MG63 (cell line): ENCODE data around the gene EFNA5. TPM values are rescaled to one million over a fixed set of nuclear protein-coding genes. Genes with fewer than 3 reads are reported as not detected.
"Not testable (repeated sequence)": the region's sequence is repeated elsewhere in the genome, so short reads cannot be mapped to it uniquely, and the experiment has no call there.

Experiments used
- DNase-seq: peaks from one replicate; pipeline ENCODE4 v3.0.0-alpha.2; 2020
- H3K27me3 ChIP-seq: fragments of 250-450 bp; sonication (Bioruptor Pico); 2 replicates; pipeline ENCODE4 v1.5.1; 2020; ENCODE audit warnings: mild to moderate bottlenecking, moderate library complexity
- H3K36me3 ChIP-seq: fragments of 250-450 bp; sonication (Bioruptor Pico); 2 replicates; pipeline ENCODE4 v1.5.1; 2020; ENCODE audit warnings: mild to moderate bottlenecking, moderate library complexity
- H3K4me3 ChIP-seq: fragments of 250-450 bp; sonication (Bioruptor Pico); 2 replicates; pipeline ENCODE4 v1.5.1; 2020; ENCODE audit warnings: mild to moderate bottlenecking, moderate library complexity
- H3K9me3 ChIP-seq: fragments of 250-450 bp; sonication (Bioruptor Pico); 2 replicates; pipeline ENCODE4 v1.5.1; 2020; ENCODE audit warnings: mild to moderate bottlenecking, moderate library complexity
- total RNA-seq: library from RNA; depleted of rRNA; stranded (reverse); fragments of >200 nt; shearing (Covaris generic); gene quantifications from 2 replicates; pipeline ENCODE4 v1.2.3, GENCODE V29; 2014; ENCODE audit warnings: low replicate concordance

Gene EFNA5
- total RNA-seq, 1 experiment from 2014 or later = 0.56 TPM

GRCh38 chr5:107464416-107464815, 206.3 kb downstream of the EFNA5 start:
- no peaks in the 10 kb centered on the region for H3K36me3 ChIP-seq
- no peak for DNase-seq
- H3K9me3 ChIP-seq = no peaks in the 10 kb centered on the region
- no peaks in the 10 kb centered on the region for H3K27me3 ChIP-seq
- no peak overlapping the region for H3K4me3 ChIP-seq

GRCh38 chr5:107463731-107464130, 207.0 kb downstream of the EFNA5 start:
- no peak overlapping the region for H3K4me3 ChIP-seq
- no peaks in the 10 kb centered on the region for H3K27me3 ChIP-seq
- no peaks in the 10 kb centered on the region for H3K9me3 ChIP-seq
- no peak for DNase-seq
- H3K36me3 ChIP-seq = no peaks in the 10 kb centered on the region

GRCh38 chr5:107461770-107462169, 209.0 kb downstream of the EFNA5 start:
- DNase-seq = no peak
- H3K9me3 ChIP-seq = no peaks in the 10 kb centered on the region
- H3K36me3 ChIP-seq = no peaks in the 10 kb centered on the region
- no peak overlapping the region for H3K4me3 ChIP-seq
- H3K27me3 ChIP-seq = no peaks in the 10 kb centered on the region

GRCh38 chr5:107460789-107461188, 209.9 kb downstream of the EFNA5 start:
- no peak for DNase-seq
- Histone ChIP-seq H3K9me3 (no peaks in the 10 kb centered on the region), H3K4me3 (no peak overlapping the region), H3K36me3 (no peaks in the 10 kb centered on the region), H3K27me3 (no peaks in the 10 kb centered on the region)

- H3K9me3 ChIP-seq = no peaks in the 10 kb centered on the region
- H3K4me3 ChIP-seq = no peak overlapping the region
- no peaks in the 10 kb centered on the region for H3K27me3 ChIP-seq
- no peak for DNase-seq
- H3K36me3 ChIP-seq = no peaks in the 10 kb centered on the region
Measured at GRCh38 chr5:107459605-107460004, 211.1 kb downstream of the EFNA5 start.

GRCh38 chr5:107458322-107458721, 212.4 kb downstream of the EFNA5 start:
- H3K27me3 ChIP-seq = no peaks in the 10 kb centered on the region
- no peaks in the 10 kb centered on the region for H3K36me3 ChIP-seq
- H3K9me3 ChIP-seq = no peaks in the 10 kb centered on the region
- DNase-seq = no peak
- H3K4me3 ChIP-seq = no peak overlapping the region

GRCh38 chr5:107457881-107458280, 212.9 kb downstream of the EFNA5 start:
- H3K4me3 ChIP-seq = no peak overlapping the region
- no peaks in the 10 kb centered on the region for H3K9me3 ChIP-seq
- H3K27me3 ChIP-seq = no peaks in the 10 kb centered on the region
- DNase-seq = no peak
- no peaks in the 10 kb centered on the region for H3K36me3 ChIP-seq

- H3K36me3 ChIP-seq = no peaks in the 10 kb centered on the region
- no peaks in the 10 kb centered on the region for H3K9me3 ChIP-seq
- no peaks in the 10 kb centered on the region for H3K27me3 ChIP-seq
- no peak for DNase-seq
- no peak overlapping the region for H3K4me3 ChIP-seq
Measured at GRCh38 chr5:107457138-107457537, 213.6 kb downstream of the EFNA5 start.

- DNase-seq = no peak
- no peaks in the 10 kb centered on the region for H3K27me3 ChIP-seq
- no peaks in the 10 kb centered on the region for H3K36me3 ChIP-seq
- no peak overlapping the region for H3K4me3 ChIP-seq
- no peaks in the 10 kb centered on the region for H3K9me3 ChIP-seq
Measured at GRCh38 chr5:107456281-107456715, 214.4 kb downstream of the EFNA5 start.

- Histone ChIP-seq H3K4me3 (no peak overlapping the region), H3K36me3 (no peaks in the 10 kb centered on the region), H3K27me3 (no peaks in the 10 kb centered on the region), H3K9me3 (no peaks in the 10 kb centered on the region)
- DNase-seq = no peak
Measured at GRCh38 chr5:107455111-107455544, 215.6 kb downstream of the EFNA5 start.

GRCh38 chr5:107451827-107452226, 218.9 kb downstream of the EFNA5 start:
- DNase-seq, H3K27me3 ChIP-seq, H3K4me3 ChIP-seq, H3K9me3 ChIP-seq, H3K36me3 ChIP-seq: not testable (repeated sequence)

GRCh38 chr5:107451028-107451427, 219.7 kb downstream of the EFNA5 start:
- Histone ChIP-seq H3K27me3 (no peaks in the 10 kb centered on the region), H3K4me3 (no peak overlapping the region), H3K36me3 (no peaks in the 10 kb centered on the region), H3K9me3 (no peaks in the 10 kb centered on the region)
- no peak for DNase-seq

GRCh38 chr5:107450531-107450930, 220.2 kb downstream of the EFNA5 start:
- Histone ChIP-seq H3K36me3 (no peaks in the 10 kb centered on the region), H3K4me3 (no peak overlapping the region), H3K27me3 (no peaks in the 10 kb centered on the region), H3K9me3 (no peaks in the 10 kb centered on the region)
- DNase-seq = no peak

- Histone ChIP-seq H3K9me3 (no peaks in the 10 kb centered on the region), H3K4me3 (no peak overlapping the region), H3K27me3 (no peaks in the 10 kb centered on the region), H3K36me3 (no peaks in the 10 kb centered on the region)
- DNase-seq = no peak
Measured at GRCh38 chr5:107449369-107449768, 221.4 kb downstream of the EFNA5 start.

- DNase-seq = no peak
- no peaks in the 10 kb centered on the region for H3K9me3 ChIP-seq
- no peaks in the 10 kb centered on the region for H3K27me3 ChIP-seq
- H3K36me3 ChIP-seq = no peaks in the 10 kb centered on the region
- H3K4me3 ChIP-seq = no peak overlapping the region
Measured at GRCh38 chr5:107447587-107447986, 223.2 kb downstream of the EFNA5 start.

- no peaks in the 10 kb centered on the region for H3K27me3 ChIP-seq
Measured at GRCh38 chr5:107446972-107447371, 223.8 kb downstream of the EFNA5 start.

GRCh38 chr5:107444300-107444699, 226.4 kb downstream of the EFNA5 start:
- H3K4me3 ChIP-seq = no peak overlapping the region
- no peaks in the 10 kb centered on the region; the same call in 1 of the 2 replicates for H3K9me3 ChIP-seq
- no peak for DNase-seq
- no peaks in the 10 kb centered on the region for H3K36me3 ChIP-seq
- H3K27me3 ChIP-seq = no peaks in the 10 kb centered on the region

More at GRCh38 chr5:107446972-107447371, 223.8 kb downstream of the EFNA5 start:
- DNase-seq = no peak
- no peaks in the 10 kb centered on the region for H3K36me3 ChIP-seq
- no peak overlapping the region for H3K4me3 ChIP-seq
- no peaks in the 10 kb centered on the region for H3K9me3 ChIP-seq

GRCh38 chr5:107443897-107444296, 226.8 kb downstream of the EFNA5 start:
- H3K9me3 ChIP-seq = no peaks in the 10 kb centered on the region; the same call in 1 of the 2 replicates
- no peak for DNase-seq
- H3K36me3 ChIP-seq = no peaks in the 10 kb centered on the region
- H3K4me3 ChIP-seq = no peak overlapping the region
- no peaks in the 10 kb centered on the region for H3K27me3 ChIP-seq

GRCh38 chr5:107442452-107442851, 228.3 kb downstream of the EFNA5 start:
- H3K4me3 ChIP-seq = no peak overlapping the region
- no peaks in the 10 kb centered on the region for H3K27me3 ChIP-seq
- H3K36me3 ChIP-seq = no peaks in the 10 kb centered on the region
- no peak for DNase-seq
- H3K9me3 ChIP-seq = no peaks in the 10 kb centered on the region; the same call in 1 of the 2 replicates
